HG02943 (cell line): Measurements from ENCODE around the gene CDH20.

Source experiments
- ATAC-seq: cut with Tn5 transposase; IDR thresholded peaks from one replicate; pipeline ENCODE4 v1.9.1; 2021; ENCODE audit warnings: mild to moderate bottlenecking, low read depth, moderate library complexity; ENCODE audit not compliant: unreplicated experiment

Gene CDH20

GRCh38 chr18:61333271-61333745 is at the start of gene CDH20:
TSS of gene CDH20 (plus strand) at chr18:61333430.
- no peak for ATAC-seq

GRCh38 chr18:61284039-61284438 is 49.2 kb upstream of the CDH20 start:
- no peak for ATAC-seq

- ATAC-seq: no peak
These were observed 47.5 kb upstream of the CDH20 start for GRCh38 chr18:61285777-61286176.

GRCh38 chr18:61286867-61287266 is 46.4 kb upstream of the CDH20 start:
- ATAC-seq: no peak

- no peak for ATAC-seq
These were observed 42.6 kb upstream of the CDH20 start for GRCh38 chr18:61290616-61291015.

GRCh38 chr18:61292280-61293035 is 40.8 kb upstream of the CDH20 start:
- ATAC-seq: no peak

GRCh38 chr18:61295153-61295552 is 38.1 kb upstream of the CDH20 start:
- no peak for ATAC-seq

GRCh38 chr18:61308004-61308403 is 25.2 kb upstream of the CDH20 start:
- no peak for ATAC-seq

GRCh38 chr18:61308795-61309393 is 24.3 kb upstream of the CDH20 start:
- no peak for ATAC-seq

GRCh38 chr18:61322265-61322873 is 10.9 kb upstream of the CDH20 start:
- peak; percentile 92 for ATAC-seq

- ATAC-seq: no peak
These were observed 9.3 kb upstream of the CDH20 start for GRCh38 chr18:61323951-61324350.

- ATAC-seq: no peak
These were observed 6.8 kb upstream of the CDH20 start for GRCh38 chr18:61326407-61326806.

GRCh38 chr18:61329398-61329797 is 3.8 kb upstream of the CDH20 start:
- ATAC-seq: no peak

- ATAC-seq: no peak
These were observed 2.2 kb upstream of the CDH20 start for GRCh38 chr18:61331051-61331450.

- ATAC-seq: no peak
These were observed 688 bp downstream of the CDH20 start for GRCh38 chr18:61333746-61334490.

- ATAC-seq: no peak
These were observed 1.2 kb downstream of the CDH20 start for GRCh38 chr18:61334491-61334850.

GRCh38 chr18:61334951-61335683 is 1.9 kb downstream of the CDH20 start:
- ATAC-seq: no peak

GRCh38 chr18:61335684-61336555 is 2.7 kb downstream of the CDH20 start:
- no peak for ATAC-seq

- no peak for ATAC-seq
These were observed 3.5 kb downstream of the CDH20 start for GRCh38 chr18:61336766-61337165.
